Nephron progenitor cell (in vitro differentiated cells): ENCODE measurements around the gene MAEA.

Experiments
- DNase-seq: peaks from one replicate; pipeline ENCODE4 v3.0.0; 2021
- H3K27ac Mint-ChIP-seq: 2 replicates; pipeline ENCODE4 v1.8.0; 2021; ENCODE audit warnings: mild to moderate bottlenecking, moderate library complexity, mixed read lengths
- H3K27me3 Mint-ChIP-seq: 2 replicates; pipeline ENCODE4 v1.8.0; 2021; ENCODE audit warnings: mild to moderate bottlenecking, low read depth, mixed read lengths; ENCODE audit not compliant: poor library complexity
- H3K36me3 Mint-ChIP-seq: 2 replicates; pipeline ENCODE4 v1.8.0; 2021; ENCODE audit warnings: low read depth, mixed read lengths
- H3K4me1 Mint-ChIP-seq: 2 replicates; pipeline ENCODE4 v1.8.0; 2021; ENCODE audit warnings: mixed read lengths
- H3K4me3 Mint-ChIP-seq: 2 replicates; pipeline ENCODE4 v1.8.0; 2021; ENCODE audit warnings: mild to moderate bottlenecking, moderate library complexity, mixed read lengths
- H3K9me3 Mint-ChIP-seq: 2 replicates; pipeline ENCODE4 v1.8.0; 2021; ENCODE audit warnings: mild to moderate bottlenecking, moderate library complexity, mixed read lengths
- CTCF ChIP-seq: fragments of 200-600 bp; sonication (generic); IDR thresholded peaks from 2 replicates; pipeline ENCODE4 v1.5.0; 2021; ENCODE audit warnings: antibody characterized with exemption

MAEA gene

GRCh38 chr4:1349359-1350168 lies 59.9 kb downstream of the MAEA start:
- DNase-seq = no peak
- no peak for TF ChIP-seq CTCF
- Mint-ChIP-seq H3K9me3 (no peaks in the 10 kb centered on the region), H3K27me3 (peaks cover 3% of the 10 kb centered on the region), H3K4me1 (peaks cover 49% of the 10 kb centered on the region), H3K36me3 (peaks cover 19% of the 10 kb centered on the region), H3K4me3 (no peak overlapping the region), H3K27ac (no peak overlapping the region)

GRCh38 chr4:1350169-1350520 lies 60.5 kb downstream of the MAEA start:
- no peak for DNase-seq
- Mint-ChIP-seq H3K27me3 (peaks cover 3% of the 10 kb centered on the region), H3K4me3 (no peak overlapping the region), H3K36me3 (peaks cover 15% of the 10 kb centered on the region), H3K27ac (peak overlapping the region; percentile 26), H3K9me3 (no peaks in the 10 kb centered on the region), H3K4me1 (peaks cover 43% of the 10 kb centered on the region)
- no peak for TF ChIP-seq CTCF

GRCh38 chr4:1351854-1352566 lies 62.3 kb downstream of the MAEA start:
- Mint-ChIP-seq H3K36me3 (peaks cover 20% of the 10 kb centered on the region), H3K27ac (no peak overlapping the region), H3K4me3 (no peak overlapping the region), H3K27me3 (peaks cover 3% of the 10 kb centered on the region), H3K4me1 (peaks cover 41% of the 10 kb centered on the region), H3K9me3 (no peaks in the 10 kb centered on the region)
- TF ChIP-seq CTCF = peak; percentile 93
- DNase-seq = peak; percentile 93

- no peak for DNase-seq
- H3K4me1 Mint-ChIP-seq = peaks cover 40% of the 10 kb centered on the region
- no peak for TF ChIP-seq CTCF
- no peak overlapping the region for H3K27ac Mint-ChIP-seq
- peaks cover 20% of the 10 kb centered on the region for H3K36me3 Mint-ChIP-seq
- no peak overlapping the region for H3K4me3 Mint-ChIP-seq
- H3K27me3 Mint-ChIP-seq = peaks cover 3% of the 10 kb centered on the region
- no peaks in the 10 kb centered on the region for H3K9me3 Mint-ChIP-seq
Observed at GRCh38 chr4:1352567-1352900, 62.8 kb downstream of the MAEA start.

- Mint-ChIP-seq H3K4me1 (peaks cover 31% of the 10 kb centered on the region), H3K4me3 (no peak overlapping the region), H3K9me3 (no peaks in the 10 kb centered on the region)
Observed at GRCh38 chr4:1353186-1354055, 63.7 kb downstream of the MAEA start.

More at GRCh38 chr4:1353186-1354055, 63.7 kb downstream of the MAEA start:
- Mint-ChIP-seq H3K27me3 (peaks cover 3% of the 10 kb centered on the region), H3K27ac (no peak overlapping the region), H3K36me3 (peaks cover 19% of the 10 kb centered on the region)
- no peak for TF ChIP-seq CTCF
- DNase-seq = no peak
